GM23338 (cell line): ENCODE measurements around the gene MAP1B. TPM values are rescaled to one million over a fixed set of nuclear protein-coding genes. Genes with fewer than 3 reads are reported as not detected.

Experiments
- ATAC-seq: fragments of 200-7000 bp; cut with Tn5 transposase; 3 replicates; pipeline ENCODE4 v1.9.1; 2020
- DNase-seq: peaks from one replicate; pipeline ENCODE4 v3.0.0-alpha.2; 2015; ENCODE audit warnings: low spot score
- H2AFZ ChIP-seq: fragments of 200-600 bp; sonication (generic); 2 replicates; pipeline ENCODE4 v1.8.0; 2016; ENCODE audit warnings: antibody characterized with exemption, mild to moderate bottlenecking, moderate library complexity
- H3F3A ChIP-seq: fragments of 200-600 bp; sonication (generic); replicated peaks from 2 replicates; pipeline ENCODE4 v1.8.0; 2017; ENCODE audit warnings: antibody characterized with exemption, mixed run types, low read depth
- H3K27ac ChIP-seq: fragments of 200-600 bp; sonication (generic); 2 replicates; pipeline ENCODE4 v1.6.1; 2016; ENCODE audit warnings: low read depth
- H3K27me3 ChIP-seq: fragments of 200-600 bp; sonication (generic); 2 replicates; pipeline ENCODE4 v1.8.0; 2016; ENCODE audit warnings: mild to moderate bottlenecking, mixed run types, moderate library complexity; ENCODE audit not compliant: insufficient read depth
- H3K36me3 ChIP-seq: fragments of 200-600 bp; sonication (generic); 2 replicates; pipeline ENCODE4 v1.8.0; 2016; ENCODE audit warnings: mild to moderate bottlenecking; ENCODE audit not compliant: insufficient read depth
- H3K4me1 ChIP-seq: fragments of 200-600 bp; sonication (generic); 2 replicates; pipeline ENCODE4 v1.8.0; 2016; ENCODE audit warnings: mild to moderate bottlenecking, moderate library complexity; ENCODE audit not compliant: insufficient read depth
- H3K4me2 ChIP-seq: fragments of 200-600 bp; sonication (generic); 2 replicates; pipeline ENCODE4 v1.7.1; 2017; ENCODE audit warnings: mixed run types
- H3K4me3 ChIP-seq: fragments of 200-600 bp; sonication (generic); 2 replicates; pipeline ENCODE4 v1.6.1; 2016; ENCODE audit warnings: mixed run types
- H3K79me2 ChIP-seq: fragments of 200-600 bp; sonication (generic); replicated peaks from 2 replicates; pipeline ENCODE4 v1.8.0; 2017; ENCODE audit warnings: mild to moderate bottlenecking; ENCODE audit not compliant: insufficient read depth
- H3K9me2 ChIP-seq: fragments of 200-600 bp; sonication (generic); 2 replicates; pipeline ENCODE4 v1.8.0; 2017; ENCODE audit not compliant: insufficient read depth
- H4K20me1 ChIP-seq: fragments of 200-600 bp; sonication (generic); replicated peaks from 2 replicates; pipeline ENCODE4 v1.8.0; 2017; ENCODE audit warnings: mild to moderate bottlenecking; ENCODE audit not compliant: insufficient read depth
- H3K27ac Mint-ChIP-seq: 2 replicates; pipeline ENCODE4 v1.8.0; 2020; ENCODE audit warnings: inconsistent platforms, mild to moderate bottlenecking, moderate library complexity, mixed read lengths
- H3K27me3 Mint-ChIP-seq: 3 replicates; pipeline ENCODE4 v1.8.0; 2022; ENCODE audit warnings: low read depth, mild to moderate bottlenecking, moderate library complexity, mixed read lengths, inconsistent platforms; ENCODE audit not compliant: insufficient read depth, poor library complexity
- H3K36me3 Mint-ChIP-seq: 3 replicates; pipeline ENCODE4 v1.8.0; 2021; ENCODE audit warnings: low read depth, mild to moderate bottlenecking, inconsistent platforms, moderate library complexity, mixed read lengths
- H3K4me1 Mint-ChIP-seq: 3 replicates; pipeline ENCODE4 v1.8.0; 2020; ENCODE audit warnings: mild to moderate bottlenecking, inconsistent platforms, mixed read lengths
- H3K4me3 Mint-ChIP-seq: 3 replicates; pipeline ENCODE4 v1.8.0; 2021; ENCODE audit warnings: moderate library complexity, mild to moderate bottlenecking, inconsistent platforms, mixed read lengths
- H3K9me3 Mint-ChIP-seq: 3 replicates; pipeline ENCODE4 v1.8.0; 2020; ENCODE audit warnings: moderate library complexity, mild to moderate bottlenecking, inconsistent platforms, mixed read lengths
- NANOG ChIP-seq: IDR thresholded peaks from 2 replicates; pipeline ENCODE4 v1.6.1; 2016; ENCODE audit warnings: antibody characterized with exemption, borderline replicate concordance
- POLR2AphosphoS5 ChIP-seq: IDR thresholded peaks from 2 replicates; pipeline ENCODE4 v1.6.1; 2016; ENCODE audit warnings: antibody characterized with exemption, low read depth
- STAT1 ChIP-seq: IDR thresholded peaks from one replicate; pipeline ENCODE4 v1.6.1; 2016; ENCODE audit warnings: antibody characterized with exemption; ENCODE audit not compliant: unreplicated experiment
- ZNF114 ChIP-seq: fragments of 250-450 bp; sonication (Bioruptor Pico); IDR thresholded peaks from 2 replicates; pipeline ENCODE4 v1.5.0; 2020; ENCODE audit warnings: mild to moderate bottlenecking, moderate library complexity
- ZNF331 ChIP-seq: fragments of 250-450 bp; sonication (Bioruptor Pico); IDR thresholded peaks from 2 replicates; pipeline ENCODE4 v1.5.0; 2020; ENCODE audit warnings: low read depth, mild to moderate bottlenecking, moderate library complexity
- polyA plus RNA-seq: library from polyadenylated mRNA; unstranded; fragments of >200 nt; fragmentation: Nextera tagmentation; extraction: Ambion mirVana; gene quantifications from 2 replicates; pipeline ENCODE4 v1.2.1, GENCODE V29; 2016
- total RNA-seq: library from RNA; depleted of rRNA; stranded (reverse); fragments of >200 nt; shearing (Covaris generic); gene quantifications from 2 replicates; pipeline ENCODE4 v1.2.3, GENCODE V29; 2014
- TF ChIP-seq, protein P1 (sequence below): fragments of 250-450 bp; sonication (Bioruptor Pico); IDR thresholded peaks from 2 replicates; pipeline ENCODE4 v1.5.0; 2020; ENCODE audit warnings: mild to moderate bottlenecking, moderate library complexity
- TF ChIP-seq, protein P2 (sequence below): IDR thresholded peaks from 2 replicates; pipeline ENCODE4 v1.6.1; 2016; ENCODE audit warnings: antibody characterized with exemption
- TF ChIP-seq, protein P3 (sequence below), 2 experiments: fragments of 200-600 bp in 1 of 2; sonication (generic) in 1 of 2; conservative IDR thresholded peaks; 2 replicates each; pipeline versions ENCODE4 v1.5.1 to v1.6.1; 2016 to 2017; ENCODE audit warnings: antibody characterized with exemption in 2 of 2, low read depth in 2 of 2, mild to moderate bottlenecking in 2 of 2, moderate library complexity in 1 of 2
- TF ChIP-seq, protein P4 (sequence below): IDR thresholded peaks from one replicate; pipeline ENCODE4 v1.6.1; 2018; ENCODE audit warnings: antibody characterized with exemption; ENCODE audit not compliant: unreplicated experiment

MAP1B gene
- total and polyA plus RNA-seq, 2 experiments from 2014 or later = 148 to 263 TPM

DNA sequence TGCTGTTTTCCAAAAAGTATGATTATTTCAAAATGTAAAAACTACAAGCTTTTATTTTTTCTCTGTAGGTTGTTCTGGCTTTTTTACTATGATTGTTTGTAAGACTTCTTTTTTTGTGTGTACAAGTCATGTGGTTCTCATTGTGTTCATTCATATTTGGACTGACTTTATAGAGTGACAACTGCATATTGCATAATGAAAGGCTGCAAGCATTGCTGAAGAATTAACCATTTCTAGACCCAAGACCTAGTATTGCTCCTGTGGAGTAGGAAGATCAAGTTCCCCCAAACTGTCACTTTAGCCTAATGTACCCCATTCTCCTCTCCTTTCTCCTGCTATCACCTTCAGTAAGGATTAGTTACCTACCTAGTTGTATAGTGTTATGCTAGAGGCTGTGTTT lies 10.0 kb downstream of the MAP1B start:
- H3K79me2 ChIP-seq = peaks cover 76% of the 10 kb centered on the region
- no peaks in the 10 kb centered on the region for H3F3A ChIP-seq
- Mint-ChIP-seq H3K27ac (no peak overlapping the region), H3K4me1 (peaks cover 32% of the 10 kb centered on the region), H3K4me3 (no peak overlapping the region), H3K27me3 (peaks cover 2% of the 10 kb centered on the region), H3K36me3 (peaks cover 64% of the 10 kb centered on the region), H3K9me3 (no peaks in the 10 kb centered on the region)
- H3K4me1 ChIP-seq = peaks cover 26% of the 10 kb centered on the region
- no peaks in the 10 kb centered on the region for H3K27me3 ChIP-seq
- no peaks in the 10 kb centered on the region for H4K20me1 ChIP-seq
- H3K36me3 ChIP-seq = peaks cover 18% of the 10 kb centered on the region; the same call in 1 of the 2 replicates
- no peak overlapping the region for H3K4me3 ChIP-seq
- H3K27ac ChIP-seq = no peak overlapping the region
- ATAC-seq (no peak), DNase-seq (no peak)
- no peak overlapping the region for H3K4me2 ChIP-seq
- H2AFZ ChIP-seq = no peak overlapping the region
- H3K9me2 ChIP-seq = no peaks in the 10 kb centered on the region
- TF ChIP-seq, protein P1, sequence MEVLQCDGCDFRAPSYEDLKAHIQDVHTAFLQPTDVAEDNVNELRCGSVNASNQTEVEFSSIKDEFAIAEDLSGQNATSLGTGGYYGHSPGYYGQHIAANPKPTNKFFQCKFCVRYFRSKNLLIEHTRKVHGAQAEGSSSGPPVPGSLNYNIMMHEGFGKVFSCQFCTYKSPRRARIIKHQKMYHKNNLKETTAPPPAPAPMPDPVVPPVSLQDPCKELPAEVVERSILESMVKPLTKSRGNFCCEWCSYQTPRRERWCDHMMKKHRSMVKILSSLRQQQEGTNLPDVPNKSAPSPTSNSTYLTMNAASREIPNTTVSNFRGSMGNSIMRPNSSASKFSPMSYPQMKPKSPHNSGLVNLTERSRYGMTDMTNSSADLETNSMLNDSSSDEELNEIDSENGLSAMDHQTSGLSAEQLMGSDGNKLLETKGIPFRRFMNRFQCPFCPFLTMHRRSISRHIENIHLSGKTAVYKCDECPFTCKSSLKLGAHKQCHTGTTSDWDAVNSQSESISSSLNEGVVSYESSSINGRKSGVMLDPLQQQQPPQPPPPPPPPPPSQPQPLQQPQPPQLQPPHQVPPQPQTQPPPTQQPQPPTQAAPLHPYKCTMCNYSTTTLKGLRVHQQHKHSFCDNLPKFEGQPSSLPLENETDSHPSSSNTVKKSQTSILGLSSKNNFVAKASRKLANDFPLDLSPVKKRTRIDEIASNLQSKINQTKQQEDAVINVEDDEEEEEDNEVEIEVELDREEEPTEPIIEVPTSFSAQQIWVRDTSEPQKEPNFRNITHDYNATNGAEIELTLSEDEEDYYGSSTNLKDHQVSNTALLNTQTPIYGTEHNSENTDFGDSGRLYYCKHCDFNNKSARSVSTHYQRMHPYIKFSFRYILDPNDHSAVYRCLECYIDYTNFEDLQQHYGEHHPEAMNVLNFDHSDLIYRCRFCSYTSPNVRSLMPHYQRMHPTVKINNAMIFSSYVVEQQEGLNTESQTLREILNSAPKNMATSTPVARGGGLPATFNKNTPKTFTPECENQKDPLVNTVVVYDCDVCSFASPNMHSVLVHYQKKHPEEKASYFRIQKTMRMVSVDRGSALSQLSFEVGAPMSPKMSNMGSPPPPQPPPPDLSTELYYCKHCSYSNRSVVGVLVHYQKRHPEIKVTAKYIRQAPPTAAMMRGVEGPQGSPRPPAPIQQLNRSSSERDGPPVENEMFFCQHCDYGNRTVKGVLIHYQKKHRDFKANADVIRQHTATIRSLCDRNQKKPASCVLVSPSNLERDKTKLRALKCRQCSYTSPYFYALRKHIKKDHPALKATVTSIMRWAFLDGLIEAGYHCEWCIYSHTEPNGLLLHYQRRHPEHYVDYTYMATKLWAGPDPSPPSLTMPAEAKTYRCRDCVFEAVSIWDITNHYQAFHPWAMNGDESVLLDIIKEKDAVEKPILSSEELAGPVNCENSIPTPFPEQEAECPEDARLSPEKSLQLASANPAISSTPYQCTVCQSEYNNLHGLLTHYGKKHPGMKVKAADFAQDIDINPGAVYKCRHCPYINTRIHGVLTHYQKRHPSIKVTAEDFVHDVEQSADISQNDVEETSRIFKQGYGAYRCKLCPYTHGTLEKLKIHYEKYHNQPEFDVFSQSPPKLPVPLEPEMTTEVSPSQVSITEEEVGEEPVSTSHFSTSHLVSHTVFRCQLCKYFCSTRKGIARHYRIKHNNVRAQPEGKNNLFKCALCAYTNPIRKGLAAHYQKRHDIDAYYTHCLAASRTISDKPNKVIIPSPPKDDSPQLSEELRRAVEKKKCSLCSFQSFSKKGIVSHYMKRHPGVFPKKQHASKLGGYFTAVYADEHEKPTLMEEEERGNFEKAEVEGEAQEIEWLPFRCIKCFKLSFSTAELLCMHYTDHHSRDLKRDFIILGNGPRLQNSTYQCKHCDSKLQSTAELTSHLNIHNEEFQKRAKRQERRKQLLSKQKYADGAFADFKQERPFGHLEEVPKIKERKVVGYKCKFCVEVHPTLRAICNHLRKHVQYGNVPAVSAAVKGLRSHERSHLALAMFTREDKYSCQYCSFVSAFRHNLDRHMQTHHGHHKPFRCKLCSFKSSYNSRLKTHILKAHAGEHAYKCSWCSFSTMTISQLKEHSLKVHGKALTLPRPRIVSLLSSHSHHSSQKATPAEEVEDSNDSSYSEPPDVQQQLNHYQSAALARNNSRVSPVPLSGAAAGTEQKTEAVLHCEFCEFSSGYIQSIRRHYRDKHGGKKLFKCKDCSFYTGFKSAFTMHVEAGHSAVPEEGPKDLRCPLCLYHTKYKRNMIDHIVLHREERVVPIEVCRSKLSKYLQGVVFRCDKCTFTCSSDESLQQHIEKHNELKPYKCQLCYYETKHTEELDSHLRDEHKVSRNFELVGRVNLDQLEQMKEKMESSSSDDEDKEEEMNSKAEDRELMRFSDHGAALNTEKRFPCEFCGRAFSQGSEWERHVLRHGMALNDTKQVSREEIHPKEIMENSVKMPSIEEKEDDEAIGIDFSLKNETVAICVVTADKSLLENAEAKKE (CRISPR knock-in tag) = no peak
- TF ChIP-seq POLR2AphosphoS5 (no peak), ZNF331 (CRISPR knock-in tag) (no peak), NANOG (no peak), STAT1 (no peak), ZNF114 (no peak)
- TF ChIP-seq, protein P2, sequence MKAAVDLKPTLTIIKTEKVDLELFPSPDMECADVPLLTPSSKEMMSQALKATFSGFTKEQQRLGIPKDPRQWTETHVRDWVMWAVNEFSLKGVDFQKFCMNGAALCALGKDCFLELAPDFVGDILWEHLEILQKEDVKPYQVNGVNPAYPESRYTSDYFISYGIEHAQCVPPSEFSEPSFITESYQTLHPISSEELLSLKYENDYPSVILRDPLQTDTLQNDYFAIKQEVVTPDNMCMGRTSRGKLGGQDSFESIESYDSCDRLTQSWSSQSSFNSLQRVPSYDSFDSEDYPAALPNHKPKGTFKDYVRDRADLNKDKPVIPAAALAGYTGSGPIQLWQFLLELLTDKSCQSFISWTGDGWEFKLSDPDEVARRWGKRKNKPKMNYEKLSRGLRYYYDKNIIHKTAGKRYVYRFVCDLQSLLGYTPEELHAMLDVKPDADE = no peak
- TF ChIP-seq, protein P3, sequence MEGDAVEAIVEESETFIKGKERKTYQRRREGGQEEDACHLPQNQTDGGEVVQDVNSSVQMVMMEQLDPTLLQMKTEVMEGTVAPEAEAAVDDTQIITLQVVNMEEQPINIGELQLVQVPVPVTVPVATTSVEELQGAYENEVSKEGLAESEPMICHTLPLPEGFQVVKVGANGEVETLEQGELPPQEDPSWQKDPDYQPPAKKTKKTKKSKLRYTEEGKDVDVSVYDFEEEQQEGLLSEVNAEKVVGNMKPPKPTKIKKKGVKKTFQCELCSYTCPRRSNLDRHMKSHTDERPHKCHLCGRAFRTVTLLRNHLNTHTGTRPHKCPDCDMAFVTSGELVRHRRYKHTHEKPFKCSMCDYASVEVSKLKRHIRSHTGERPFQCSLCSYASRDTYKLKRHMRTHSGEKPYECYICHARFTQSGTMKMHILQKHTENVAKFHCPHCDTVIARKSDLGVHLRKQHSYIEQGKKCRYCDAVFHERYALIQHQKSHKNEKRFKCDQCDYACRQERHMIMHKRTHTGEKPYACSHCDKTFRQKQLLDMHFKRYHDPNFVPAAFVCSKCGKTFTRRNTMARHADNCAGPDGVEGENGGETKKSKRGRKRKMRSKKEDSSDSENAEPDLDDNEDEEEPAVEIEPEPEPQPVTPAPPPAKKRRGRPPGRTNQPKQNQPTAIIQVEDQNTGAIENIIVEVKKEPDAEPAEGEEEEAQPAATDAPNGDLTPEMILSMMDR (conservative IDR thresholded peaks at IDR 0.05; ENCODE audit: low read depth in 2 of 2) = no peak
- TF ChIP-seq, protein P4, sequence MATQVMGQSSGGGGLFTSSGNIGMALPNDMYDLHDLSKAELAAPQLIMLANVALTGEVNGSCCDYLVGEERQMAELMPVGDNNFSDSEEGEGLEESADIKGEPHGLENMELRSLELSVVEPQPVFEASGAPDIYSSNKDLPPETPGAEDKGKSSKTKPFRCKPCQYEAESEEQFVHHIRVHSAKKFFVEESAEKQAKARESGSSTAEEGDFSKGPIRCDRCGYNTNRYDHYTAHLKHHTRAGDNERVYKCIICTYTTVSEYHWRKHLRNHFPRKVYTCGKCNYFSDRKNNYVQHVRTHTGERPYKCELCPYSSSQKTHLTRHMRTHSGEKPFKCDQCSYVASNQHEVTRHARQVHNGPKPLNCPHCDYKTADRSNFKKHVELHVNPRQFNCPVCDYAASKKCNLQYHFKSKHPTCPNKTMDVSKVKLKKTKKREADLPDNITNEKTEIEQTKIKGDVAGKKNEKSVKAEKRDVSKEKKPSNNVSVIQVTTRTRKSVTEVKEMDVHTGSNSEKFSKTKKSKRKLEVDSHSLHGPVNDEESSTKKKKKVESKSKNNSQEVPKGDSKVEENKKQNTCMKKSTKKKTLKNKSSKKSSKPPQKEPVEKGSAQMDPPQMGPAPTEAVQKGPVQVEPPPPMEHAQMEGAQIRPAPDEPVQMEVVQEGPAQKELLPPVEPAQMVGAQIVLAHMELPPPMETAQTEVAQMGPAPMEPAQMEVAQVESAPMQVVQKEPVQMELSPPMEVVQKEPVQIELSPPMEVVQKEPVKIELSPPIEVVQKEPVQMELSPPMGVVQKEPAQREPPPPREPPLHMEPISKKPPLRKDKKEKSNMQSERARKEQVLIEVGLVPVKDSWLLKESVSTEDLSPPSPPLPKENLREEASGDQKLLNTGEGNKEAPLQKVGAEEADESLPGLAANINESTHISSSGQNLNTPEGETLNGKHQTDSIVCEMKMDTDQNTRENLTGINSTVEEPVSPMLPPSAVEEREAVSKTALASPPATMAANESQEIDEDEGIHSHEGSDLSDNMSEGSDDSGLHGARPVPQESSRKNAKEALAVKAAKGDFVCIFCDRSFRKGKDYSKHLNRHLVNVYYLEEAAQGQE = no peak
